A673 (cell line): ENCODE measurements around the gene MAP10.

Experiments
- CTCF ChIP-seq: fragments of 300-800, 200-600 bp; sonication (generic); conservative IDR thresholded peaks from 2 replicates; pipeline ENCODE4 v1.5.1; 2017; ENCODE audit warnings: low read depth, mild to moderate bottlenecking, antibody characterized with exemption, low read length, moderate library complexity, mixed read lengths
- EZH2 ChIP-seq: fragments of 200-600 bp; sonication (generic); IDR thresholded peaks from 2 replicates; pipeline ENCODE4 v1.6.1; 2017; ENCODE audit warnings: borderline replicate concordance, low read depth, mild to moderate bottlenecking, mixed read lengths, antibody characterized with exemption, low read length; ENCODE audit not compliant: poor library complexity, severe bottlenecking

DNA sequence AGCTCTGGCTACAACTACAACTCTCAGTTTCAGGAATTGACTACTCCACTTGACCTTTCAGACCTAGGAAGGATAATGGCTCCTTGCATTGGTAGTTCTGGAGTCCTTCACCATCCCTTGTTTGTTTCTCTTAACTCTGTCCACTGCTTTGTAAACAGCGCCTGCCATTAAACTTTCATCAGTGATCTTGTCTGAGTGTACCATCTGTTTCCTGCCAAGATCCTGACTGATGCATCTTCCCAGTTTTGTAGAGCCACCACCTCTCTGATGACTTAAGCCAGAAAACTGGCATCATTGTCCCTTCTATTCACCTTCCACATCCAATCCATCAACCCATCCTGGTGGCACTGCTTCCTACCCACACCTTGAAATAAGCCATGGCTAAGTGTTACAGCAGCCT, 15.2 kb downstream of the MAP10 start:
- TF ChIP-seq CTCF (no peak), EZH2 (no peak)
